ENCODE measurements around the gene ASCC3.

The ASCC3 gene

DNA sequence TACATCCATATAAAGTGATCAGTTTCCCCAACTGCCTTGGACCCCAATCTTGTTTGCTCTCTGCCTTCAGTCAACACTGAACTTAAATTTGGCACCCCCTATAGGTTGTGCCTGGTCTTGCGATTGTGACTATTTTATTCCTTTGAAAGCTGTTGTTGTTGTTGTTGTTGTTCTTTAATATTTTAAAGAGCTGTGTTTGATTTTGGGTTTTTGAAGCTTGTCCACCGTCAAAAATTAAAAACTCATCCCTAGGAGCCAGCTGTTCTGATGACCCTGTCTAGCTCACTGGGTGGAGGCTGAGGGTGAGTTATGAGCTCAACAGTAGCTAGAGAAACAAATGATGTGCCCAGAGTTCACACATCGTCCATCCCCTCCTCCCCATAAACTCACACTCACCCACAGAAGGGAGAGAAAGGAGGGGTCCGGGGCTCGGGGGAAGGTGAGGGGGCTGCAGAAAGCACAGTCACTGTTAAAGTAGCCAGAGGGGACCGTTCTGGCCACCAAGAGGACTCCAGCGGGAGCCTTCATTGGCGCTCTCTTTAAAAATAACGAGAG, 420.4 kb downstream of the ASCC3 start:
- no peak for DNase-seq
- Histone ChIP-seq H3K4me2 (ENCODE audit: low read length, poor library complexity, severe bottlenecking) (no peak overlapping the region), H4K8ac (ENCODE audit: low read length) (no peak overlapping the region), H2BK5ac (ENCODE audit: low read depth, low read length, poor library complexity, severe bottlenecking) (no peak overlapping the region), H3K9ac (ENCODE audit: low read length) (peak overlapping the region; percentile 91), H4K91ac (ENCODE audit: low read length) (no peak overlapping the region), H3K4me3 (ENCODE audit: insufficient read depth in 1 of 2, low read depth in 1 of 2, low read length in 2 of 2) (peak overlapping the region in 1 of 2 experiments; percentile 91), H3K23ac (ENCODE audit: low read length in 2 of 2) (no peak overlapping the region), H3K14ac (ENCODE audit: low read length in 2 of 2) (no peak overlapping the region), H3K9me3 (ENCODE audit: control insufficient read depth, low read length) (peaks cover 8% of the 10 kb centered on the region), H2AK5ac (ENCODE audit: low read length, severe bottlenecking) (no peak overlapping the region), H2BK12ac (ENCODE audit: low read length in 2 of 2) (no peak overlapping the region), H3K36me3 (ENCODE audit: control insufficient read depth in 1 of 2, insufficient read depth in 2 of 2, low read depth in 1 of 2, low read length in 2 of 2) (peaks cover 0 to 2% of the 10 kb centered on the region in 2 experiments), H3K18ac (ENCODE audit: low read depth in 1 of 2, low read length in 2 of 2) (no peak overlapping the region), H2AFZ (ENCODE audit: low read depth, low read length) (no peak overlapping the region), H2BK15ac (ENCODE audit: low read depth, poor library complexity, severe bottlenecking) (no peak overlapping the region), H3K4ac (ENCODE audit: low read depth in 1 of 2, low read length in 2 of 2) (no peak overlapping the region), H3K27me3 (ENCODE audit: control insufficient read depth in 1 of 2, insufficient read depth in 1 of 2, low read length in 2 of 2) (peaks cover 36 to 84% of the 10 kb centered on the region in 2 experiments), H2BK120ac (ENCODE audit: low read depth, low read length) (no peak overlapping the region), H3K4me1 (ENCODE audit: control insufficient read depth, insufficient read depth, low read depth, low read length) (peaks cover 27% of the 10 kb centered on the region), H3K27ac (ENCODE audit: low read length, poor library complexity, severe bottlenecking) (no peak overlapping the region), H3K79me1 (replicated peaks; ENCODE audit: low read length, poor library complexity, severe bottlenecking) (no peaks in the 10 kb centered on the region)
- WGBS: 0% methylated on average over 5 of the region's 9 CpGs

DNA sequence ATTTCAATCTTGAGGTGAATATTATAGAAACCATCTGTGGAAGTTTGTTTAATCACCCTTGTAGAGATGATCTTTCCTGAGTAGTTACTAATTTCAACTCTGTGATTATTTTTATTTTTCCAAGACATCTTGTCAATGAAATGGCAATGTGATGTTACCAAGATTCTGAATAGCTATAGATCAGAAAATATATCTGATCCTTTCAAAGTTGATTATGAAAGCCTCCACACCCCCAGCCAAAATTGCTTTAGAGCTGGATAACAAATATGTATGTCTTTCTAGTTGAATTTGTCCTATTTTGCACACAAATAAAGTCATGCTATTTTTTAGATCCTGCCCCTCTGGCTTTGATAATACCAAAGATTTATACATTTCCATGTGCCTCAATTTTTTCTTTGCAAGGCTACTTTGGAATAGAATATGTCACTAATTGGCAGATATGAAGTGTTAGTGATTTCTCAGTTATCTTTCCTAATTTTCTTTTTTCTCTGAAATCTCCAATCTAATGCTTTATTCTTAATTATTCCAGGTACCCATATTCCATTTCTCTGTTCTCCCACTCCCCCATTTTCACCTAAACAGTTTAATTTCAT, 421.4 kb downstream of the ASCC3 start:
- no peak overlapping the region for H3K4ac ChIP-seq (ENCODE audit: low read depth in 1 of 2, low read length in 2 of 2)
- no peak overlapping the region for H2AFZ ChIP-seq (ENCODE audit: low read depth, low read length)
- no peak for DNase-seq
- no peaks in the 10 kb centered on the region for H3K36me3 ChIP-seq (ENCODE audit: control insufficient read depth in 1 of 2, insufficient read depth in 2 of 2, low read depth in 1 of 2, low read length in 2 of 2)
- no peak overlapping the region for H3K18ac ChIP-seq (ENCODE audit: low read depth in 1 of 2, low read length in 2 of 2)
- H4K8ac ChIP-seq (ENCODE audit: low read length): no peak overlapping the region
- peak overlapping the region in 1 of 2 experiments; percentile 33 for H3K4me3 ChIP-seq (ENCODE audit: insufficient read depth in 1 of 2, low read depth in 1 of 2, low read length in 2 of 2)
- H2AK5ac ChIP-seq (ENCODE audit: low read length, severe bottlenecking): no peak overlapping the region
- peaks cover 45 to 84% of the 10 kb centered on the region in 2 experiments for H3K27me3 ChIP-seq (ENCODE audit: control insufficient read depth in 1 of 2, insufficient read depth in 1 of 2, low read length in 2 of 2)
- no peak overlapping the region for H2BK5ac ChIP-seq (ENCODE audit: low read depth, low read length, poor library complexity, severe bottlenecking)
- no peaks in the 10 kb centered on the region for H3K79me1 ChIP-seq (replicated peaks; ENCODE audit: low read length, poor library complexity, severe bottlenecking)
- H4K91ac ChIP-seq (ENCODE audit: low read length): no peak overlapping the region
- H3K23ac ChIP-seq (ENCODE audit: low read length in 2 of 2): no peak overlapping the region
- H3K14ac ChIP-seq (ENCODE audit: low read length in 2 of 2): no peak overlapping the region
- peaks cover 25% of the 10 kb centered on the region for H3K4me1 ChIP-seq (ENCODE audit: control insufficient read depth, insufficient read depth, low read depth, low read length)
- peak overlapping the region; percentile 91 for H3K9ac ChIP-seq (ENCODE audit: low read length)
- peaks cover 8% of the 10 kb centered on the region for H3K9me3 ChIP-seq (ENCODE audit: control insufficient read depth, low read length)
- H2BK15ac ChIP-seq (ENCODE audit: low read depth, poor library complexity, severe bottlenecking): no peak overlapping the region
- no peak overlapping the region for H2BK12ac ChIP-seq (ENCODE audit: low read length in 2 of 2)
- no peak overlapping the region for H2BK120ac ChIP-seq (ENCODE audit: low read depth, low read length)
- no peak overlapping the region for H3K4me2 ChIP-seq (ENCODE audit: low read length, poor library complexity, severe bottlenecking)
- no peak overlapping the region for H3K27ac ChIP-seq (ENCODE audit: low read length, poor library complexity, severe bottlenecking)

DNA sequence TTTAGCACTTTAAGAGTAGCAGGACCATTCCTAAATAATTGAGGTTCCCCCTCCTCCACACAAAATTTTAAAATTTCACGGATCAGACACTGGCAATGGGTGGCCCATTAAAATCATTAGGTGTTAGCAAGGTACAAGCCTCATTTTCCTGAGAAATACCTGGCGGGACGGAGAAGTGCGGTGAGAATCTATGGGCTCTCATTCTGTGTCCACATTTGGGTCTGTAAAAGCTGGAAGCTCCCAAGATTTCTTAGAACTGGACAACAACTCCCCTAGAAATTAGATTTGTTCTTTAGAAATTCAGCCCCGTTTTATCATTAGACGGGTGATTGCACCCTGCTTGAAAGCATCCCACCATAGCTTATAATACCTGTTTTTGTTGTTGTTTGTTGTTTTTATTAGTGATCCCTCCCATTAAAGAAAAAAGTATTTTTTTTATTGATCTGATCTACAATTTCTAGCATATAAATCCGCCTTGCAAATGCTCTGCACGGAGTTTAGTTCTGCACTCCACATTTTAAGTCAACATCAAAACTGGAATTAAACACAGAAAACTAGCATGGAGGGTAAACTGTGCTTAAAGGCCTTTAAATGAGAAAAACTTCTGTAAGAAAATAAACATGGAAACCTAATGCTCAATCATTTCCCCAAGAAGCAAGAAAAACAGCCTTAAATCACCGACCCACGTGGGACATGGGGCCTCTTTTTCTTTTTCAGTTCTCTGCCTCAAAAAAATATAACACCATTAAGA, 422.1 kb downstream of the ASCC3 start:
- Histone ChIP-seq H2AK5ac (ENCODE audit: low read length, severe bottlenecking) (no peak overlapping the region), H3K4me3 (ENCODE audit: insufficient read depth in 1 of 2, low read depth in 1 of 2, low read length in 2 of 2) (peak overlapping the region in 1 of 2 experiments; percentile 33), H2BK12ac (ENCODE audit: low read length in 2 of 2) (no peak overlapping the region), H4K91ac (ENCODE audit: low read length) (no peak overlapping the region), H3K9ac (ENCODE audit: low read length) (peak overlapping the region; percentile 91), H3K27ac (ENCODE audit: low read length, poor library complexity, severe bottlenecking) (no peak overlapping the region), H3K4me2 (ENCODE audit: low read length, poor library complexity, severe bottlenecking) (no peak overlapping the region), H3K14ac (ENCODE audit: low read length in 2 of 2) (no peak overlapping the region), H3K18ac (ENCODE audit: low read depth in 1 of 2, low read length in 2 of 2) (no peak overlapping the region), H3K79me1 (replicated peaks; ENCODE audit: low read length, poor library complexity, severe bottlenecking) (no peaks in the 10 kb centered on the region), H2AFZ (ENCODE audit: low read depth, low read length) (no peak overlapping the region), H4K8ac (ENCODE audit: low read length) (no peak overlapping the region), H3K27me3 (ENCODE audit: control insufficient read depth in 1 of 2, insufficient read depth in 1 of 2, low read length in 2 of 2) (peaks cover 45 to 84% of the 10 kb centered on the region in 2 experiments), H3K4me1 (ENCODE audit: control insufficient read depth, insufficient read depth, low read depth, low read length) (peaks cover 21% of the 10 kb centered on the region), H3K4ac (ENCODE audit: low read depth in 1 of 2, low read length in 2 of 2) (no peak overlapping the region), H2BK15ac (ENCODE audit: low read depth, poor library complexity, severe bottlenecking) (no peak overlapping the region), H2BK120ac (ENCODE audit: low read depth, low read length) (no peak overlapping the region), H3K9me3 (ENCODE audit: control insufficient read depth, low read length) (peaks cover 8% of the 10 kb centered on the region), H3K23ac (ENCODE audit: low read length in 2 of 2) (peak overlapping the region in 1 of 2 experiments; percentile 54), H3K36me3 (ENCODE audit: control insufficient read depth in 1 of 2, insufficient read depth in 2 of 2, low read depth in 1 of 2, low read length in 2 of 2) (no peaks in the 10 kb centered on the region), H2BK5ac (ENCODE audit: low read depth, low read length, poor library complexity, severe bottlenecking) (no peak overlapping the region)
- DNase-seq: no peak
- WGBS: 15% methylated on average over 9 of the region's 10 CpGs

All from mesenchymal stem cell (in vitro differentiated cells and primary cell).